ENCODE results near the gene SDC4. TPM values are rescaled to one million over a fixed set of nuclear protein-coding genes. Genes with fewer than 3 reads are reported as not detected.

Gene SDC4
- total RNA-seq, 1 donor from 2014 or later: 26.9 TPM

DNA sequence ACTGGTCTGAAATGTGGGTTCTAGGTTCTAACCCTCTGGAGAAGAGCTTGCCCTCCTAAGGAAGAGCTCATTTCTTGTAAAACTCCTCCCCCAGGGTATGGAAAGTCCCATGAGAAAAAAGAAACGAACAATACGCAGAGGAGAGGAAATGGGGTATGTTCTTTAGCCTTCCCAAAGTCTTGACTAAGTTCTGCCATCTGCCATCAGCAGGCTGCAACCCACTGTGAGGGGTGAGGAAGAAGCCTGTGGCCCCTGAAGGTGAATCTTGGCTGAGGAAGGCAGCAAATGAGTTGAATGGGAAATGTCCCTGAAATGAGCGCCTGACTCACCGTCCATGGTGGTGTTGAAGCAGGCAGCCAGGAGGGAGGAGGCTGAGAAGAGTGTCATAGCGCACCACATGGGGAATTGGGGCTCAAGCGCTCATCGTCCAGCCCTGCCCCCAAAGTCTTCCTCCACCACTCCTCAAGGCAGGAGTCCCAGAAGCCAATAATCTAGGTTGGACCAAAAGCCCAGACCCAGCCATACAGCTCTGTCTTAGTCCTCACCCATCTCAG, 29.8 kb downstream of the SDC4 start:
- DNase-seq: no peak

DNA sequence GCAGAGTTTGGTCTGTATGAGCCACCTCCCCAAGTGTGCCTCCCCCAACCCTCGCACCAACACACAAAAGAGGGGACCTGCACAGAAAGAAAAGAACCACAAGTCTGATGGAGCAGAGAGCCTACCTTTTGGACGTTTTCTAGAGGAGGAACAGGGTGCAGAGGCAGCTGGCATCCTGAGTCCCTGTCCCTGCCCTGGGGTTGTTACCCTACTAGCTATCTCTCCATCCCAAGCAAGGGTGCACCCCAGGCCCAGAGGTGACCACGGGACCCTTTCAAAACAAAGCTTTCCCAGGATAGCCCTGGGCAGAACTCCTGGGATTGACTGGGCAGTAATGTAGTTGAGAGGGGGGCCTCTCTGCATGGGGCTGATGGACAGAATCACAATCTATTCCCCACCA, 30.4 kb downstream of the SDC4 start:
- DNase-seq: no peak

GRCh38 chr20:45316150-45317080, 31.8 kb downstream of the SDC4 start:
- no peak for DNase-seq

DNA sequence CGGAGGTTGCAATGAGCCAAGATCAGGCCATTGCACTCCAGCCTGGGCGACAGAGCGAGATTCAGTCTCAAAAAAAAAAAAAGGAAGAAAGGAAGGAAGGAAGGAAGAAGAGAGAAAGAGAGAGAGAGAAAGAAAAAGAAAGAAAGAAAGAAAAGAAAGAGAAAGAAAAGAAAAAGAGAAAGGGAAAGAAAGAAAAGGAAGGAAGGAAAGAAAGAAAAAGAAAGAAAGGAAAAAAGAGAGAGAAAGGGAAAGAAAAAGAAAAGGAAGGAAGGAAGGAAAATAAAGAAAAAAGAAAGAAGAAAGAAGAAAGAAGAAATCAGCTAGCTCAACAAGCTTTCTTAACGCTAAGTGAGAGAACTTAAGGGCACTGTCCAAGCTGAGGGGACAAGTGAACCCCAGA, 32.6 kb downstream of the SDC4 start:
- no peak for DNase-seq

DNA sequence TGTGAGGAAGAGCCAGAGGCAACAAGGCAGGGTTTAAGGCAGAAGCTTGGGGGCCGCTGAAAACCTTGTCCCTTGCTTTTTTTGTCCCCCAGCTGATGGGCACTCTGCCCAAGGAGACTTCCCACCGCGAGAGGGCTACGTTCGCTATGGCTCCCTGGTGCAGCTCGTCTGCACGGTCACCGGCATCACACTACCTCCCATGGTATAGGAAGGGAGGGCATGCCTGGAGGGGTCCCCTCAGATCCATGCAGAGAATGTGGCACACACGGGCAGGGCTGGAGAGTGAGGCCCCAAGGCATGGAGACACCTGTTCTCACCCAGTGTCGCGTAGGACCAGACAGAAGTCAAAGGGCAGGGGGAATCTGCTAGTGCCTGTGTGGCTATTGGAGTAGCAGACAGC, 34.3 kb downstream of the SDC4 start:
- DNase-seq: no peak

- DNase-seq: no peak
Measured at GRCh38 chr20:45313065-45313695, 35.0 kb downstream of the SDC4 start.

DNA sequence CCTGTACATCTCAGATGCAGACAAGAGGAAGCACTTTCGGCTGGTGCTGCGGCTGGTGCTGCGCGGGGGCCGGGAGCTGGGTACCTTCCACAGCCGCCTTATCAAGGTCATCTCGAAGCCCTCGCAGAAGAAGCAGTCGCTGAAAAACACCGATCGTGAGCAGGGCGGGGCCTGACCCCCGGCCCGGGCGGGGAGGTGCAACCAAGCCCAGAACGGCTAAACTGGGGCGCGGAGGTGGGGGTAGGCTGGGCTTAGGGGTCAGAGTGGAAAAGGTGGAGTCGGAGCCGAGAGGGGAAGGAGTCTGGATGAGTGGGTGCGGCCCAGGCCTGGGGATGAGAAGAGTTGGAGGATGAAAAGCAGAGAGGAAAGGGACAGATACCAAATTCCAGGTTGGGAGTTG, 36.0 kb downstream of the SDC4 start:
- no peak for DNase-seq

DNA sequence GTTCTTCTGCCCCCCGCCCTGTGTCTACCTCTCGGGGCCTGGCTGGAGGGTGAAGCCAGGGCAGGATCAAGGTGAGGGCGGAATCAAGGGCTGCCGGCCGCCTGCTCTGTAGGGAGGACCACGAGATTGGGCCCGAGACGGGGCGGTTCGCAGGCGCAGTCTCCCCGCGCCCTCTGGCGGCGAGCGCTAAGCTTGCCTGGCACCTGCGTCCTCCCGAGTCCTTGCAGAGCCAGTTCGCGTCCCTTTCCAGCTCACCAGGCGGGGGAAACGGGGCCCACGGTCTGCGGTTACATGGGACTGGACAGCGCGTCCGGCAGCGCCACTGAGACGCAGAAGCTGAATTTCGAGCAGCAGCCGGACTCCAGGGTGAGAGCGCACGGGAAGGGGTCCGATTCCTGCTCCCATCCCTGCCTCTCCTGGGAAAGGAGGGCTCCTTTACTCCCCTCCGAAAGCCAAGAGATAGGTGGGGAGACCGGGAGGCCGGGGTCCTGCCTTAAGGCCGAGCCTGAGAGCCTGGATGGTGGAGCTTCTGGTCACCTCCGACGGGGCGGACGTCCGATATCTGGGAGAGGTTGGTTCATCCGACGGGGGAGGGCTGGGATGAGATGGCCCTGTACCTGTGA, 36.5 kb downstream of the SDC4 start:
- peak; percentile 50 for DNase-seq

- no peak for DNase-seq
Measured at GRCh38 chr20:45309075-45309474, 39.1 kb downstream of the SDC4 start.

DNA sequence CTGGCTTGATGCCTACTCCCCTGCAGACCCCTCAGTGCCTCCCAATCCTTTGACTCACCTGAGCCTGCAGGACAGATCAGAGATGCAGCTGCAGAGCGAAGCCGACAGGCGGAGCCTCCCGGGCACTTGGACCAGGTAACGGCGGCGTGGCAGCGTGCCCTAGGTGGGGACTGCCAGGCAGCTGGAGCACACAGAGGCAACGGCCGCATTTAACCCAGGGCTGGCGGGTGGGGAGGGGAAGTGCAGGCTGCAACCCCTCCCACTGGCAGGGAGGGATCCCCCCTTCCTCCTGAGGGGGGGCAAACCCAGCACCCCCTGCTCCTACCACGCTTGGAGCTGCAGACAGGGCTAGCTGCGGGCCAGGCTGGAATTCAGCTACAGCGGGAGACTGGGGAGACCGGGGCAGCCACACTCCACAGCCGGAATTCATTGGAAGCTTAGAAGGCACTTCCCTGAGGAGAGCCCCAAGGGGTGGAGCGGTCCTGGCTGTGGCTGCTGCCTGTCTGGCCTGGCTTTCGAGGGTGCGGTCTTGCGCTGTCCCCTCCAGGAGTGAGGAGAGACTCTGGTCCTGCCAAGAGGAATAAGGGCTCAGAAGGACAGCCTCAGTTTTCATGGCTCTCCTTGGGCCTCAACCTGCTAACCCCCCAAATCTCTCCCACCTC, 40.0 kb downstream of the SDC4 start, which contains the start of gene MATN4:
Gene MATN4 (minus strand): TSS at position 183 of the 662 bp plus-strand sequence. CDS start 2,717 bp downstream, outside the sequence.
- DNase-seq: peak; percentile 38

GRCh38 chr20:45307076-45307640, 41.1 kb downstream of the SDC4 start:
- no peak for DNase-seq

DNA sequence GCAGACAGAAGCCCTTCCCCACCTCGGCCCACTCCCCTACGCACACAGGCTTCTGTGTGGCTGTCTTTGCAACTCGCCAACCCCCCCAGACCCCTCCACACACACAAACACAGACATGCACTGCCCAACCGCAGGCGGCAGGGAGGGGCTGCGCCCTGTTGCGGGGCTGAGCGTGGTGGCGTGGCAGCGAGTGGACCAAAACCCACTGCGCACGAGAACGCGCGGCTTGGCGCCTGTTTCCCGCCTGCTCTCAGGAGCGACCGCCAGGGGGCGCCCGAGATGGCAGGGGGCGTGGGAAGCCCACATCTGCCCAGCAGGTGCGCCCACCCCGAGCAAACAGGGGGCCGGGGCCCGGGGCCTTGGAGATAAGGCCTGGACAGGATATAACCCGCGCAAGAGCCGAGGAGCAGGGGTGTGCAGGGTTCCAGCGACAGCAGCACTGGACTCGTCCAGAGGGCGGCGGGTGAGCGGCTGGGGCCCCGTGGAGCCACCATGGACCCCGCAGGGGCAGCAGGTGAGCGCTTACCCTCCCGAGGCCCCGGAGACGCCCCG, 41.7 kb downstream of the SDC4 start, which contains the start of gene RBPJL:
Gene RBPJL (plus strand): TSS at position 410 of the 552 bp plus-strand sequence. CDS start 83 bp downstream, at position 493.
- no peak for DNase-seq

GRCh38 chr20:45305262-45305661, 43.0 kb downstream of the SDC4 start:
- no peak for DNase-seq

GRCh38 chr20:45304464-45304999, 43.7 kb downstream of the SDC4 start:
- no peak for DNase-seq

DNA sequence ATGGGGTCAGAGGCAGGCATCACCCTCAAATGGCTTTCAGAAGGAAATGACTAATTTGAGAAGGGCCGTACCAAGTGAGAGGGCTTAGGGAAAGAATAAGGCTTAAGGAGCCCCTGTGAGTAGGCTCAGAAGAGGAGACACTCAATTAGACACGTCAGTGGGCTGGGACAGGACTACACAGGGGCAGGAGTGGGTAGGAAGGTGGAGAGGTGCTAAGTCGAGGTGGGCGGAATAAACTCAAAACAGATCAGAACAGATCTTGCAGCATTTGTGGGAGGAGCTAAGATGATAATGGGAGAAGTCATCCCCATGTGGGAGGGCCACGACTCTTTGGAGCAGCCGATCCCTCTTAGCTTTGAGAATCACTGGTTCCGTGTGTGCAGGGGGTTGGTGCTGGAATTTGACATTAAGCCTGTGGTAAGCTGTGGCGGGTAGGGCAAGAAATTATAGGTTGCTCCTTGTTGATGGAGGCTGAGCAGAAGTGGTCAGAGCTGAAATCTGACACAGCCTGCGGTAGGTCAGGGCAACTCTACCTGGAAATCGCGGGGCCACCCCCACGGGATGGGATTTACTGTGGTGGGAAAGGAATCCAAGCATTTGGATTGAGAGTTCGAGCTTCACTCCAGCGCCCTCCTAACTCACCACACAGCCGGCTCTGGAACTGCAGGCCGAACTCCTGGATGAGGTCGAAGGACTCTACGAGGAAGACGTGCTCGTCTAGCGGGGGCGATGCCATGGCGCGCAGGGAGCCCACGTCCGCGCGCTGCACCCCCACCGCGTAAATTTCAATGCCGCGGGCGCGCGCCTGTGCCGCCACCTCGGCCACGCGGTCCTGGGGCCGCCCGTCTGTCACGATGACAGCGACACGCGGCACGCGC, 44.4 kb downstream of the SDC4 start:
- DNase-seq: no peak

- DNase-seq: no peak
Measured at GRCh38 chr20:45301824-45302271, 46.4 kb downstream of the SDC4 start.

DNA sequence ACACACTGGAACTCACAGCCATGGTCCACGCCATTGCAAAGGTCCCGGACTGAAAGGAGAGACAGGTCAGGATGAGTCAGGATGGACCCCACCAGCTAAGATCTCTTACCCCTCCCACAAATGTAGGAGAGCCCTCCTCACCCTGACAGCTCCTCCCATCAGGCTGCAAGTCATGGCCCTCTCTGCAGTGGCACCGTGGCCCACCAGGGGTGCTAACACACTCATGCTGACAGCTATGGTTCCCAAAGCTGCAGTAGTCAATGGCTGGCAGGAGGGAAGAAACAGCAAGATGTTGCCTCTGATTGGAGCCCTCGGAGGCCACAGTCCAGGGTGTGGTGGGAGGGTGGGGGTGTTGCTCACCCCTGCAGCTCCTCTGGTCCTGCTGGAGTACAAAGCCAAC, 47.3 kb downstream of the SDC4 start:
- DNase-seq: no peak

- DNase-seq: no peak
Measured at GRCh38 chr20:45299786-45300185, 48.4 kb downstream of the SDC4 start.

DNA sequence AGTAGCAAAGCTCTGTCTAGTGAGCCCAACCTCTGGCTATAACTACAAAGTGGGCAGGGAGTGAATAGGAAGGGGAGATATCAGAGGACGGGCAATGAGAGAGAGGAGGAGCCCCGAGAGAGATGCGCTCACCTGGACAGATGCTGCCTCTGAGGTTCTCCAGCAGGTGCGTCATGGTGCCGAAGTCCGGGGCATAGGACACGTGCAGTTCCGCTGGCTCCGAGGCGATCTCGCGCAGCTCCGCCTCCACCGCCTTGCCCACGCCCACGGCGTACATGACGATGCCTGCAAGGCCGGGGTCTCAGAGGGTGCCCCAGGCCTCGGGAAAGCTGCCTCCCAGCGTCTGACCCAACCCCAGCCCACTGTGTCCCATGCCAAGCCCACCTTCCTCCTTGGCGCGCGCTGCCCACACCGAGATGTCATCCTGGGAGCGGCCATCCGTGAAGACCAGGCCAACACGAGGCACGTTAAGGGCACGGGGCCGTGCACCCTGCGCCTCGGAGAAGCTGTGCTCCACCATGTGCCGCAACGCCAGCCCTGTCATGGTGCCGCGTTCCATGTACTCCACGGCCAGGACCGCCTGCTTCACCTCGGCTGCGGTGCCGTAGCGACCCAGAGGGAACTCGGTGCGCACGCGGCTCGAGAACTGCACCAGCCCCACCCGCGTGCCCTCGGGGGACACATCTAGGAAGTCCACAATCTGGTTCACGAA, 50.3 kb downstream of the SDC4 start:
- no peak for DNase-seq
